Upper lobe of left lung (tissue), 4 donors: ENCODE results near the gene BLM.

ENCODE experiments used
- CTCF ChIP-seq, 6 experiments: fragments of 450-650 bp in 4 of 6; fragments of 200-600 bp in 2 of 6; sonication (generic) in 2 of 6; IDR thresholded peaks; one replicate each; pipeline ENCODE4 v1.5.1; 2016 to 2019; ENCODE audit warnings: antibody characterized with exemption in 6 of 6
- POLR2A ChIP-seq, 4 donors: fragments of 450-650 bp; IDR thresholded peaks; one replicate each; pipeline ENCODE4 v1.5.1; 2016 to 2017; ENCODE audit warnings: antibody characterized with exemption in 4 of 4, mild to moderate bottlenecking in 2 of 4

GRCh38 chr15:90718232-90718631 lies 1.1 kb downstream of the BLM start:
- no peak for TF ChIP-seq CTCF (IDR thresholded peaks at IDR 0.05)
- no peak for TF ChIP-seq POLR2A (IDR thresholded peaks at IDR 0.05)
